CD14-positive monocyte (primary cell): ENCODE measurements around the gene PI4K2A. TPM values are rescaled to one million over a fixed set of nuclear protein-coding genes. Genes with fewer than 3 reads are reported as not detected.

ENCODE experiments used
- DNase-seq, 3 donors: peaks; one replicate each; pipeline ENCODE4 v3.0.0-alpha.2; 2011 to 2022
- H2AFZ ChIP-seq: 2 replicates; pipeline ENCODE4 v1.6.0; 2012; ENCODE audit warnings: mild to moderate bottlenecking, low read depth, low read length, inconsistent platforms; ENCODE audit not compliant: insufficient read depth, poor library complexity, severe bottlenecking
- H3K27ac ChIP-seq, 2 donors: 1 replicate in 1 of 2; 2 replicates in 1 of 2; pipeline ENCODE4 v1.5.1; 2012 to 2013; ENCODE audit warnings: low read length in 2 of 2, control low read depth in 1 of 2, inconsistent platforms in 1 of 2, low read depth in 1 of 2, mild to moderate bottlenecking in 1 of 2
- H3K27me3 ChIP-seq, 2 donors: one replicate each; pipeline versions ENCODE4 v1.6.0 to v1.6.1; 2011 to 2013; ENCODE audit warnings: low read length in 2 of 2; ENCODE audit not compliant: control insufficient read depth in 2 of 2, insufficient read depth in 2 of 2
- H3K36me3 ChIP-seq, 2 donors: replicated peaks in 1 of 2; 1 replicate in 1 of 2; 2 replicates in 1 of 2; pipeline versions ENCODE4 v1.5.1 to v1.6.1; 2012 to 2013; ENCODE audit warnings: low read length in 2 of 2, control low read depth in 1 of 2, inconsistent platforms in 1 of 2, mild to moderate bottlenecking in 1 of 2; ENCODE audit not compliant: insufficient read depth in 2 of 2, control insufficient read depth in 1 of 2
- H3K4me1 ChIP-seq, 2 donors: 1 replicate in 1 of 2; 2 replicates in 1 of 2; pipeline versions ENCODE4 v1.5.1 to v1.6.1; 2012 to 2013; ENCODE audit warnings: low read length in 2 of 2, control low read depth in 1 of 2, inconsistent platforms in 1 of 2, mild to moderate bottlenecking in 1 of 2, moderate library complexity in 1 of 2; ENCODE audit not compliant: insufficient read depth in 2 of 2, control insufficient read depth in 1 of 2
- H3K4me2 ChIP-seq: replicated peaks from 2 replicates; pipeline ENCODE3; 2012; ENCODE audit warnings: low read length, moderate library complexity, mild to moderate bottlenecking; ENCODE audit not compliant: poor library complexity, severe bottlenecking; ENCODE audit errors: extremely low read depth
- H3K4me3 ChIP-seq, 3 experiments: fragments of 200-600 bp in 1 of 3; sonication (generic) in 1 of 3; replicated peaks in 1 of 3; 1 replicate in 2 of 3; 2 replicates in 1 of 3; pipeline ENCODE4 v1.5.1; 2011 to 2013; ENCODE audit warnings: low read length in 3 of 3, mild to moderate bottlenecking in 3 of 3, control low read depth in 2 of 3, low read depth in 2 of 3, inconsistent platforms in 1 of 3, moderate library complexity in 1 of 3
- H3K79me2 ChIP-seq: 2 replicates; pipeline ENCODE4 v1.6.0; 2012; ENCODE audit warnings: mild to moderate bottlenecking, control low read depth, inconsistent platforms, low read length, moderate library complexity; ENCODE audit not compliant: insufficient read depth
- H3K9ac ChIP-seq: 2 replicates; pipeline ENCODE4 v1.6.0; 2017; ENCODE audit warnings: low read length, mild to moderate bottlenecking; ENCODE audit not compliant: insufficient read depth, poor library complexity, severe bottlenecking
- H3K9me3 ChIP-seq, 2 donors: replicated peaks in 1 of 2; 1 replicate in 1 of 2; 2 replicates in 1 of 2; pipeline versions ENCODE4 v1.5.1 to v1.6.1; 2012 to 2013; ENCODE audit warnings: low read length in 2 of 2, control low read depth in 1 of 2; ENCODE audit not compliant: control insufficient read depth in 1 of 2, insufficient read depth in 1 of 2
- H4K20me1 ChIP-seq: 2 replicates; pipeline ENCODE4 v1.6.0; 2012; ENCODE audit warnings: mild to moderate bottlenecking, low read length, control low read depth, moderate library complexity; ENCODE audit not compliant: insufficient read depth
- H3K27ac Mint-ChIP-seq, 7 donors: one replicate each; pipeline ENCODE4 v1.8.0; 2020; ENCODE audit warnings: mild to moderate bottlenecking in 7 of 7, mixed read lengths in 7 of 7, moderate library complexity in 6 of 7, inconsistent platforms in 2 of 7
- H3K27me3 Mint-ChIP-seq, 3 donors: one replicate each; pipeline ENCODE4 v1.8.0; 2021 to 2022; ENCODE audit warnings: low read depth in 3 of 3, mild to moderate bottlenecking in 3 of 3, mixed read lengths in 3 of 3, moderate library complexity in 3 of 3, inconsistent platforms in 1 of 3
- H3K36me3 Mint-ChIP-seq, 2 donors: one replicate each; pipeline ENCODE4 v1.8.0; 2020; ENCODE audit warnings: mixed read lengths in 2 of 2, inconsistent platforms in 1 of 2, mild to moderate bottlenecking in 1 of 2
- H3K4me1 Mint-ChIP-seq: one replicate; pipeline ENCODE4 v1.8.0; 2020; ENCODE audit warnings: mild to moderate bottlenecking, mixed read lengths
- H3K4me3 Mint-ChIP-seq, 2 donors: one replicate each; pipeline ENCODE4 v1.8.0; 2020; ENCODE audit warnings: mild to moderate bottlenecking in 2 of 2, mixed read lengths in 2 of 2, moderate library complexity in 1 of 2
- H3K9me3 Mint-ChIP-seq, 7 donors: one replicate each; pipeline ENCODE4 v1.8.0; 2020 to 2022; ENCODE audit warnings: mixed read lengths in 7 of 7, mild to moderate bottlenecking in 6 of 7, moderate library complexity in 6 of 7, inconsistent platforms in 2 of 7
- CTCF ChIP-seq: fragments of 200-600 bp; IDR thresholded peaks from one replicate; pipeline ENCODE4 v1.8.0; 2022; ENCODE audit warnings: antibody characterized with exemption, mild to moderate bottlenecking
- WGBS: methylation state at CpG from one replicate; pipeline ENCODE4 v1.1.5; 2013; ENCODE audit warnings: missing lambda C conversion rate; ENCODE audit not compliant: insufficient coverage; 5-methylcytosine and 5-hydroxymethylcytosine counted together
- intact Hi-C, 2 donors: fragments of 100-400 bp; cut with micrococcal nuclease; formaldehyde crosslinking; loops; one replicate each; pipeline versions ENCODE4 v1.15.0 to v1.15.1; 2023
- polyA plus RNA-seq, 3 donors: library from polyadenylated mRNA; depleted of rRNA in 1 of 3; unstranded in 2 of 3; stranded (reverse) in 1 of 3; fragments of 300-500 nt in 2 of 3; fragments of >200 nt in 1 of 3; fragmentation: Illumina TruSeq in 2 of 3; gene quantifications; 1 replicate in 2 of 3; 2 replicates in 1 of 3; pipeline ENCODE4 v1.2.3, GENCODE V29; 2012 to 2021

Gene PI4K2A
- polyA plus RNA-seq, 3 donors: 5.8 to 16.4 (median 6.7) TPM

GRCh38 chr10:97664282-97664850 lies 23.9 kb downstream of the PI4K2A start:
- H3K4me3 Mint-ChIP-seq: no peak overlapping the region
- no peaks in the 10 kb centered on the region for H4K20me1 ChIP-seq
- TF ChIP-seq CTCF: no peak
- no peaks in the 10 kb centered on the region for H3K9me3 Mint-ChIP-seq
- peaks cover 72 to 76% of the 10 kb centered on the region in 2 donors for H3K36me3 Mint-ChIP-seq
- no peak overlapping the region for H3K27ac ChIP-seq
- no peaks in the 10 kb centered on the region for H3K4me1 Mint-ChIP-seq
- no peak overlapping the region for H3K4me3 ChIP-seq
- H3K79me2 ChIP-seq: no peaks in the 10 kb centered on the region
- 78% methylated on average over 1 of the region's 1 CpG for WGBS
- no peak overlapping the region for H3K9ac ChIP-seq
- no peaks in the 10 kb centered on the region for H3K27me3 Mint-ChIP-seq
- no peak overlapping the region for H2AFZ ChIP-seq
- no peaks in the 10 kb centered on the region for H3K4me1 ChIP-seq
- no peak overlapping the region for H3K4me2 ChIP-seq
- H3K27ac Mint-ChIP-seq: peak overlapping the region in 1 of 7 donors; percentile 46
- peaks cover 68 to 78% of the 10 kb centered on the region in 2 donors for H3K36me3 ChIP-seq
- no peaks in the 10 kb centered on the region for H3K9me3 ChIP-seq
- no peaks in the 10 kb centered on the region for H3K27me3 ChIP-seq
- DNase-seq: no peak
- intact Hi-C loops: loop anchor here in 1 of 2 donors (10.0 kb wide), 1 partner anchor 90 kb away; the partner anchor contains the start of gene ANKRD2

GRCh38 chr10:97666992-97667391 lies 26.5 kb downstream of the PI4K2A start:
- Mint-ChIP-seq H3K9me3 (no peaks in the 10 kb centered on the region), H3K27me3 (no peaks in the 10 kb centered on the region), H3K4me3 (no peak overlapping the region), H3K27ac (no peak overlapping the region), H3K4me1 (no peaks in the 10 kb centered on the region), H3K36me3 (peaks cover 70 to 83% of the 10 kb centered on the region in 2 donors)
- Histone ChIP-seq H4K20me1 (no peaks in the 10 kb centered on the region), H3K9me3 (no peaks in the 10 kb centered on the region), H3K4me1 (no peaks in the 10 kb centered on the region), H3K79me2 (no peaks in the 10 kb centered on the region), H2AFZ (no peak overlapping the region), H3K27ac (no peak overlapping the region), H3K27me3 (no peaks in the 10 kb centered on the region), H3K4me3 (no peak overlapping the region), H3K4me2 (no peak overlapping the region), H3K36me3 (peaks cover 72 to 84% of the 10 kb centered on the region in 2 donors), H3K9ac (no peak overlapping the region)
- no peak for TF ChIP-seq CTCF
- 100% methylated on average over 3 of the region's 7 CpGs for WGBS
- intact Hi-C loops: loop anchor here in 1 of 2 donors (10.0 kb wide), 1 partner anchor 92 kb away; the partner anchor contains the start of gene ANKRD2
- DNase-seq: no peak
